Body of pancreas (tissue), 4 donors: ENCODE data around the gene LGALS4. TPM values are rescaled to one million over a fixed set of nuclear protein-coding genes. Genes with fewer than 3 reads are reported as not detected.

Experiments used
- ATAC-seq: fragments of 150-250 bp; one replicate; pipeline ENCODE4 v1.9.1; 2016
- DNase-seq, 4 donors: peaks; one replicate each; pipeline ENCODE4 v3.0.0-alpha.2; 2019
- H3K27ac ChIP-seq, 4 donors: fragments of 200-600 bp; sonication (generic); 1 replicate in 3 of 4; 2 replicates in 1 of 4; pipeline versions ENCODE4 v1.5.1 to v1.6.1; 2016 to 2019; ENCODE audit warnings: mild to moderate bottlenecking in 1 of 4, mixed read lengths in 1 of 4, moderate library complexity in 1 of 4
- H3K27me3 ChIP-seq, 2 donors: fragments of 200-600 bp; sonication (generic); one replicate each; pipeline ENCODE4 v1.6.0; 2016; ENCODE audit warnings: mild to moderate bottlenecking in 1 of 2
- H3K36me3 ChIP-seq, 2 donors: fragments of 200-600 bp; sonication (generic); replicated peaks in 1 of 2; 2 replicates each; pipeline ENCODE4 v1.5.1; 2016; ENCODE audit warnings: low read depth in 2 of 2; ENCODE audit not compliant: insufficient read depth in 1 of 2
- H3K4me1 ChIP-seq: fragments of 200-600 bp; sonication (generic); one replicate; pipeline ENCODE4 v1.6.0; 2016
- H3K4me3 ChIP-seq, 2 donors: fragments of 200-600 bp; sonication (generic); 1 replicate in 1 of 2; 2 replicates in 1 of 2; pipeline ENCODE4 v1.5.1; 2016 to 2019
- H3K9me3 ChIP-seq, 3 donors: fragments of 200-600 bp; sonication (generic); 1 replicate in 2 of 3; 2 replicates in 1 of 3; pipeline ENCODE4 v1.5.1; 2016
- CTCF ChIP-seq, 7 experiments: fragments of 450-650 bp in 4 of 7; fragments of 200-600 bp in 3 of 7; sonication (generic) in 3 of 7; IDR thresholded peaks; one replicate each; pipeline ENCODE4 v1.5.1; 2016 to 2019; ENCODE audit warnings: antibody characterized with exemption in 7 of 7
- POLR2A ChIP-seq, 3 donors: fragments of 450-650 bp; IDR thresholded peaks; one replicate each; pipeline ENCODE4 v1.6.1; 2016; ENCODE audit warnings: antibody characterized with exemption in 3 of 3, mild to moderate bottlenecking in 2 of 3
- WGBS, 2 donors: methylation state at CpG; one replicate each; pipeline ENCODE4 v1.1.5; 2017; 5-methylcytosine and 5-hydroxymethylcytosine counted together
- intact Hi-C: fragments of 100-400 bp; cut with DNase I; formaldehyde crosslinking; loops from one replicate; pipeline ENCODE4 v1.15.1; 2023
- total RNA-seq, 2 donors: library from RNA; depleted of rRNA; stranded (reverse); fragments of >200 nt; gene quantifications; one replicate each; pipeline ENCODE4 v1.1.0, GENCODE V29; 2016

LGALS4 gene
- total RNA-seq, 2 donors from 2014 or later: 54.1 to 153 TPM

- no peak for DNase-seq
- WGBS, 2 donors: 70 to 76% methylated on average over 7 to 8 of the region's 8 CpGs
- Histone ChIP-seq H3K4me3 (no peak overlapping the region), H3K27me3 (no peaks in the 10 kb centered on the region), H3K36me3 (peaks cover 9 to 35% of the 10 kb centered on the region in 2 donors), H3K27ac (peak overlapping the region; percentile 23 to 66 (median 52)), H3K9me3 (no peaks in the 10 kb centered on the region), H3K4me1 (peaks cover 71% of the 10 kb centered on the region)
- no peak for ATAC-seq
- TF ChIP-seq POLR2A (IDR thresholded peaks at IDR 0.05): no peak
- TF ChIP-seq CTCF (IDR thresholded peaks at IDR 0.05): no peak
- intact Hi-C loops: no loop called here
Measured at GRCh38 chr19:38836159-38836982, 23.6 kb upstream of the LGALS4 start.

- ATAC-seq: no peak
- TF ChIP-seq CTCF (IDR thresholded peaks at IDR 0.05) (no peak), POLR2A (IDR thresholded peaks at IDR 0.05) (no peak)
- intact Hi-C loops: no loop called here
- Histone ChIP-seq H3K9me3 (no peaks in the 10 kb centered on the region), H3K27ac (peak overlapping the region in 1 of 4 donors; percentile 66), H3K36me3 (peaks cover 9 to 23% of the 10 kb centered on the region in 2 donors), H3K4me1 (peaks cover 71% of the 10 kb centered on the region), H3K4me3 (no peak overlapping the region), H3K27me3 (no peaks in the 10 kb centered on the region)
- no peak for DNase-seq
- WGBS, 2 donors: 93 to 97% methylated on average over 6 of the region's 6 CpGs
Measured at GRCh38 chr19:38834590-38834989, 21.8 kb upstream of the LGALS4 start.

GRCh38 chr19:38834104-38834490, 21.4 kb upstream of the LGALS4 start:
- 91 to 94% methylated on average over 4 of the region's 4 CpGs for WGBS, 2 donors
- DNase-seq (no peak), ATAC-seq (no peak)
- Histone ChIP-seq H3K27me3 (no peaks in the 10 kb centered on the region), H3K36me3 (peaks cover 9 to 21% of the 10 kb centered on the region in 2 donors), H3K27ac (no peak overlapping the region), H3K9me3 (no peaks in the 10 kb centered on the region), H3K4me1 (peaks cover 66% of the 10 kb centered on the region), H3K4me3 (no peak overlapping the region)
- intact Hi-C loops: no loop called here
- no peak for TF ChIP-seq POLR2A (IDR thresholded peaks at IDR 0.05)

GRCh38 chr19:38833092-38833425, 20.3 kb upstream of the LGALS4 start:
- peak overlapping the region in 2 of 4 donors; percentile 90 to 93 for H3K27ac ChIP-seq
- no peak overlapping the region for H3K4me3 ChIP-seq
- H3K36me3 ChIP-seq: peaks cover 9 to 17% of the 10 kb centered on the region in 2 donors
- no peak for ATAC-seq
- no peaks in the 10 kb centered on the region for H3K27me3 ChIP-seq
- peaks cover 55% of the 10 kb centered on the region for H3K4me1 ChIP-seq
- WGBS, 2 donors: 91% methylated on average over 7 of the region's 7 CpGs
- intact Hi-C loops: no loop called here
- no peak for DNase-seq
- TF ChIP-seq POLR2A (IDR thresholded peaks at IDR 0.05) (no peak), CTCF (IDR thresholded peaks at IDR 0.05) (no peak)
- H3K9me3 ChIP-seq: no peaks in the 10 kb centered on the region

- ATAC-seq: peak; percentile 55
- intact Hi-C loops: no loop called here
- peak; percentile 74 to 88 (median 86) for DNase-seq
- WGBS, 2 donors: 0 to 1% methylated on average over 5 to 16 of the region's 16 CpGs
- peaks cover 2 to 3% of the 10 kb centered on the region in 2 donors for H3K36me3 ChIP-seq
- peaks cover 37% of the 10 kb centered on the region for H3K4me1 ChIP-seq
- TF ChIP-seq POLR2A (IDR thresholded peaks at IDR 0.05): no peak
- TF ChIP-seq CTCF (IDR thresholded peaks at IDR 0.05): no peak
- H3K4me3 ChIP-seq: peak overlapping the region; percentile 43 to 56
- H3K27me3 ChIP-seq: no peaks in the 10 kb centered on the region
- H3K27ac ChIP-seq: peak overlapping the region; percentile 86 to 94 (median 92)
- no peaks in the 10 kb centered on the region for H3K9me3 ChIP-seq
Measured at GRCh38 chr19:38831142-38831605, 18.4 kb upstream of the LGALS4 start.
